WTC11 (cell line): ENCODE data around the gene ACIN1.

Experiments
- CTCF ChIP-seq: fragments of 200-600 bp; IDR thresholded peaks from 2 replicates; pipeline ENCODE4 v1.8.0; 2022; ENCODE audit warnings: antibody characterized with exemption
- NR1H2 ChIP-seq: sonication (generic); formaldehyde crosslinking; IDR thresholded peaks from 2 replicates; pipeline ENCODE4 v1.9.0; 2021; ENCODE audit warnings: mild to moderate bottlenecking, moderate library complexity, missing genetic modification reagents

GRCh38 chr14:23067847-23068788 lies 26.8 kb downstream of the ACIN1 start:
- TF ChIP-seq CTCF (no peak), NR1H2 (CRISPR knock-in tag) (no peak)
